ENCODE data around the gene GRAMD1C. TPM values are rescaled to one million over a fixed set of nuclear protein-coding genes. Genes with fewer than 3 reads are reported as not detected.

Gene GRAMD1C
- polyA plus RNA-seq, 2 of the 4 experiments (the other 2 are of a cell fraction), result 0.32 to 0.59 TPM

GRCh38 chr3:113946831-113947230, 108.2 kb downstream of the GRAMD1C start (continued):
- no peak for TF ChIP-seq BHLHE40 (IDR thresholded peaks at IDR 0.05; ENCODE audit: low read depth, low read length)
- TF ChIP-seq, protein P1, sequence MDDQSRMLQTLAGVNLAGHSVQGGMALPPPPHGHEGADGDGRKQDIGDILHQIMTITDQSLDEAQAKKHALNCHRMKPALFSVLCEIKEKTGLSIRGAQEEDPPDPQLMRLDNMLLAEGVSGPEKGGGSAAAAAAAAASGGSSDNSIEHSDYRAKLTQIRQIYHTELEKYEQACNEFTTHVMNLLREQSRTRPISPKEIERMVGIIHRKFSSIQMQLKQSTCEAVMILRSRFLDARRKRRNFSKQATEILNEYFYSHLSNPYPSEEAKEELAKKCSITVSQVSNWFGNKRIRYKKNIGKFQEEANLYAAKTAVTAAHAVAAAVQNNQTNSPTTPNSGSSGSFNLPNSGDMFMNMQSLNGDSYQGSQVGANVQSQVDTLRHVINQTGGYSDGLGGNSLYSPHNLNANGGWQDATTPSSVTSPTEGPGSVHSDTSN (IDR thresholded peaks at IDR 0.05), result no peak
- TF ChIP-seq CBX8 (IDR thresholded peaks at IDR 0.05), result no peak
- TF ChIP-seq RARB (CRISPR knock-in tag; IDR thresholded peaks at IDR 0.05), result no peak
- TF ChIP-seq MAZ (IDR thresholded peaks at IDR 0.05; ENCODE audit: borderline replicate concordance, low read depth, low read length), result no peak
- no peak for TF ChIP-seq HOXB13 (CRISPR knock-in tag; IDR thresholded peaks at IDR 0.05; ENCODE audit: low read depth)
- TF ChIP-seq HMGXB4 (CRISPR knock-in tag; IDR thresholded peaks at IDR 0.05; ENCODE audit: borderline replicate concordance), result no peak

DNA sequence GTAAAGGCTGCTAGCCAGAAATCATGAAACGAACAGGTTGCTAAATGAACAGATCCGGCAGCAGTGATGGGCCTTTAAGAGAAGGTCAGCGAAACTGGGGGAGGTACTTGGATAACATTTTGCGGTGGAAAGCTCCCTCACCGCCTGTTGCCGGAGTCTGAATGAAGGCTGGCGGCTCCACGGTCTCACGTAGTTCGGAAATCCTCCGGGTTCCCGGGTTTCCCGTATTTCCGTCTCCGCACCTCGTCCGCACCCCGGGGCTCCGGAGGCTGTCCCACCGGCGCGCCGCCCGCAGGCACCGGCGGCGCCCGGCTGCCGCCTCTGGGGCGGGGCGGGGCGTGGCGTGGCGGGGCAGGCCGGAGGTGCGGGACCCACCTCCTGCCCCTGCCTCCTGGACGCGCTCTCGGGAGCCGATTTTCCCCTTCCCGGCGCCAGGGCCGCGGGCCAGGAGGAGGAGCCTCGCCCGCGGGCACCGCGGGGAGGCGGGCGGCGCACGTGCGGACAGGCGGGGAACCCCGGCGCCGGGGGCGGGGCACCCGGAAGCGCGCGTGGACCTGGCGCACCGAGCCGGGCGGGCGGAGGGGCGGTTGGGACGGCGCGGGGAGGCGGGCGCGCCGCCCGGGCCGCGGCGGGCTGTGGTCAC, 108.9 kb downstream of the GRAMD1C start, which contains the start of gene ZDHHC23:
Gene ZDHHC23, plus strand, starts transcription at position 642 of the 643 bp plus-strand sequence. CDS start 790 bp downstream, outside the sequence.
- Histone ChIP-seq H3K9me3 (no peaks in the 10 kb centered on the region), H3K4me1 (peaks cover 7% of the 10 kb centered on the region; the same call in 2 of the 3 replicates), H3K27ac (peak within 1 kb of the TSS; percentile 62 to 87), H3K4me3 (peak within 1 kb of the TSS; percentile 78), H3K4me2 (peak within 1 kb of the TSS; percentile 98)
- FAIRE-seq (no peak), DNase-seq (ENCODE audit: low read depth in 1 of 2, low spot score in 1 of 2) (peak; percentile 54), ATAC-seq (peak; percentile 86 to 89)
- CTCF ChIA-PET, result no interaction called here
- 2% methylated on average over 11 of the region's 80 CpGs for WGBS (ENCODE audit: missing lambda C conversion rate)
- POLR2A ChIA-PET, result no interaction called here
- no peak for TF ChIP-seq HOXB13 (CRISPR knock-in tag; IDR thresholded peaks at IDR 0.05; ENCODE audit: low read depth)
- TF ChIP-seq PHF8 (IDR thresholded peaks at IDR 0.05; ENCODE audit: borderline replicate concordance, low read depth), result peak; percentile 48; the same call in 1 of the 2 replicates
- TF ChIP-seq FOSL2 (IDR thresholded peaks at IDR 0.05), result no peak
- TF ChIP-seq FOSL2 (CRISPR knock-in tag; IDR thresholded peaks at IDR 0.05), result no peak
- peak in 1 of 2 experiments; percentile 21; a peak in 1 of 5 replicates for TF ChIP-seq JUN (IDR thresholded peaks at IDR 0.05)
- peak; percentile 28; the same call in 1 of the 2 replicates for TF ChIP-seq POLR2A (IDR thresholded peaks at IDR 0.05; ENCODE audit: low read length)
- TF ChIP-seq HOXA7 (CRISPR knock-in tag; IDR thresholded peaks at IDR 0.05), result no peak
- TF ChIP-seq KDM1A (IDR thresholded peaks at IDR 0.05; ENCODE audit: low read depth), result no peak
- no peak for TF ChIP-seq FOSB (CRISPR knock-in tag; IDR thresholded peaks at IDR 0.05)
- TF ChIP-seq, protein P2, sequence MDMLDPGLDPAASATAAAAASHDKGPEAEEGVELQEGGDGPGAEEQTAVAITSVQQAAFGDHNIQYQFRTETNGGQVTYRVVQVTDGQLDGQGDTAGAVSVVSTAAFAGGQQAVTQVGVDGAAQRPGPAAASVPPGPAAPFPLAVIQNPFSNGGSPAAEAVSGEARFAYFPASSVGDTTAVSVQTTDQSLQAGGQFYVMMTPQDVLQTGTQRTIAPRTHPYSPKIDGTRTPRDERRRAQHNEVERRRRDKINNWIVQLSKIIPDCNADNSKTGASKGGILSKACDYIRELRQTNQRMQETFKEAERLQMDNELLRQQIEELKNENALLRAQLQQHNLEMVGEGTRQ (IDR thresholded peaks at IDR 0.05), result no peak
- no peak for TF ChIP-seq EHMT2 (IDR thresholded peaks at IDR 0.05; ENCODE audit: low read depth)
- TF ChIP-seq SMC3 (IDR thresholded peaks at IDR 0.05), result no peak
- no peak for TF ChIP-seq TFCP2L1 (CRISPR knock-in tag; IDR thresholded peaks at IDR 0.05)
- peak; percentile 40; the same call in 1 of the 2 replicates for TF ChIP-seq NPAS2 (CRISPR knock-in tag; IDR thresholded peaks at IDR 0.05; ENCODE audit: borderline replicate concordance)
- TF ChIP-seq, protein P3, sequence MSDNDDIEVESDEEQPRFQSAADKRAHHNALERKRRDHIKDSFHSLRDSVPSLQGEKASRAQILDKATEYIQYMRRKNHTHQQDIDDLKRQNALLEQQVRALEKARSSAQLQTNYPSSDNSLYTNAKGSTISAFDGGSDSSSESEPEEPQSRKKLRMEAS (IDR thresholded peaks at IDR 0.05), result peak; percentile 36; the same call in 1 of the 2 replicates
- no peak for TF ChIP-seq CEBPB (IDR thresholded peaks at IDR 0.05)
- TF ChIP-seq FOXS1 (CRISPR knock-in tag; IDR thresholded peaks at IDR 0.05), result no peak
- peak; percentile 79 for TF ChIP-seq BHLHE40 (IDR thresholded peaks at IDR 0.05; ENCODE audit: low read depth, low read length)
- no peak for TF ChIP-seq JUNB (IDR thresholded peaks at IDR 0.05)
- TF ChIP-seq NFE2L2 (conservative IDR thresholded peaks at IDR 0.05; ENCODE audit: low read length), result no peak
